Upper lobe of left lung (tissue), 4 donors: ENCODE measurements around the gene SDK1.

ENCODE experiments used
- POLR2A ChIP-seq, 4 donors: fragments of 450-650 bp; IDR thresholded peaks; one replicate each; pipeline ENCODE4 v1.5.1; 2016 to 2017; ENCODE audit warnings: antibody characterized with exemption in 4 of 4, mild to moderate bottlenecking in 2 of 4
- POLR2AphosphoS5 ChIP-seq, 2 donors: sonication (generic); formaldehyde crosslinking; IDR thresholded peaks; one replicate each; pipeline ENCODE4 v1.5.1; 2017; ENCODE audit warnings: antibody characterized with exemption in 2 of 2
- TF ChIP-seq, protein P1 (sequence below), 6 experiments: fragments of 450-650 bp in 4 of 6; fragments of 200-600 bp in 2 of 6; sonication (generic) in 2 of 6; IDR thresholded peaks; one replicate each; pipeline ENCODE4 v1.5.1; 2016 to 2019; ENCODE audit warnings: antibody characterized with exemption in 6 of 6

DNA sequence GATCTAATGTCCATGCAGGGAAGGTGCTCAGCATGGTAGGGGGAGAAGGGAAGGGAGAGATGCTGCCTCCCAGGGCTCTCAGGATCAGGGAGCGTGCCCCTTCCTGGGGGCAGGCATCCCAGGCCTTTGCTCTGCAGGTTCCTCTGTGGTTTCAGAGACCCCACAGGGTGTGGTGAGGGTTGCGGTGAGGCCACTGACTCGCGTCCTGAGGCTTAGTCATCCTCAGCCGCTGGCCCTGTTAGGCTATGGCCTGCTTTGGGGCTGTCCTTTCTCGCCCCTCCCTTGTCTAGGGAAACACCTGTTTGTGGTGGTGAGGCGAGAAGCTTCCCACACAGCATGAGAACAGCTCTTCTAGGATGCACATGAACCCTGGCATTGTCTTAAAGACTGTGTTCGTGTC lies 822.8 kb downstream of the SDK1 start:
- TF ChIP-seq, protein P1, sequence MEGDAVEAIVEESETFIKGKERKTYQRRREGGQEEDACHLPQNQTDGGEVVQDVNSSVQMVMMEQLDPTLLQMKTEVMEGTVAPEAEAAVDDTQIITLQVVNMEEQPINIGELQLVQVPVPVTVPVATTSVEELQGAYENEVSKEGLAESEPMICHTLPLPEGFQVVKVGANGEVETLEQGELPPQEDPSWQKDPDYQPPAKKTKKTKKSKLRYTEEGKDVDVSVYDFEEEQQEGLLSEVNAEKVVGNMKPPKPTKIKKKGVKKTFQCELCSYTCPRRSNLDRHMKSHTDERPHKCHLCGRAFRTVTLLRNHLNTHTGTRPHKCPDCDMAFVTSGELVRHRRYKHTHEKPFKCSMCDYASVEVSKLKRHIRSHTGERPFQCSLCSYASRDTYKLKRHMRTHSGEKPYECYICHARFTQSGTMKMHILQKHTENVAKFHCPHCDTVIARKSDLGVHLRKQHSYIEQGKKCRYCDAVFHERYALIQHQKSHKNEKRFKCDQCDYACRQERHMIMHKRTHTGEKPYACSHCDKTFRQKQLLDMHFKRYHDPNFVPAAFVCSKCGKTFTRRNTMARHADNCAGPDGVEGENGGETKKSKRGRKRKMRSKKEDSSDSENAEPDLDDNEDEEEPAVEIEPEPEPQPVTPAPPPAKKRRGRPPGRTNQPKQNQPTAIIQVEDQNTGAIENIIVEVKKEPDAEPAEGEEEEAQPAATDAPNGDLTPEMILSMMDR (IDR thresholded peaks at IDR 0.05): no peak
- TF ChIP-seq POLR2A (IDR thresholded peaks at IDR 0.05) (no peak), POLR2AphosphoS5 (IDR thresholded peaks at IDR 0.05) (no peak)
